GM12878 (cell line): ENCODE results near the gene MED31. TPM values are rescaled to one million over a fixed set of nuclear protein-coding genes. Genes with fewer than 3 reads are reported as not detected.

Source experiments
- ATAC-seq: fragments of 200-7000 bp; cut with Tn5 transposase; 3 replicates; pipeline ENCODE4 v1.9.1; 2020; ENCODE audit warnings: mild to moderate bottlenecking, moderate library complexity
- BruUV-seq: library from RNA; stranded (reverse); fragments of 400-500 nt; replicated peaks from 2 replicates; lab custom pipeline; 2021; lab: Mats Ljungman, UMichigan
- CTCF ChIA-PET: fragments of 300-600 bp; sonication (Branson Sonifier 250); formaldehyde crosslinking; extraction: SDS; loops from one replicate; lab custom pipeline; 2021; ENCODE audit warnings: inconsistent platforms; lab: Yijun Ruan, JAX
- POLR2A ChIA-PET: fragments of 350-600 bp; formaldehyde crosslinking; extraction: SDS; loops from one replicate; lab custom pipeline; 2021; ENCODE audit warnings: inconsistent platforms; lab: Charles Lee
- RAD21 ChIA-PET: fragments of 300-600 bp; sonication (Branson Sonifier 250); formaldehyde crosslinking; loops from one replicate; lab custom pipeline; 2023; ENCODE audit warnings: antibody characterized with exemption; ENCODE audit not compliant: unreplicated experiment; lab: Charles Lee
- SMC1A ChIA-PET: fragments of 300-600 bp; sonication (Branson Sonifier 250); formaldehyde crosslinking; loops from one replicate; lab custom pipeline; 2023; ENCODE audit not compliant: unreplicated experiment, uncharacterized antibody; lab: Charles Lee
- DNase-seq: peaks from one replicate; pipeline ENCODE4 v3.0.0-alpha.2; 2011; ENCODE audit warnings: low read depth, low spot score
- FAIRE-seq: peaks from 3 replicates; lab custom pipeline; 2011; peaks lifted over from hg19 to GRCh38; lab: Jason Lieb, UNC
- H2AFZ ChIP-seq: 2 replicates; pipeline ENCODE4 v1.6.0; 2011; ENCODE audit warnings: low read depth, low read length, control low read depth; ENCODE audit not compliant: control insufficient read depth
- H3K27ac ChIP-seq: 2 replicates; pipeline ENCODE4 v1.5.1; 2011; ENCODE audit warnings: control low read depth; ENCODE audit not compliant: control insufficient read depth, insufficient read depth
- H3K27me3 ChIP-seq, 2 experiments: replicated peaks in 1 of 2; 2 replicates each; pipeline versions ENCODE4 v1.6.0 to v1.6.1; 2011; ENCODE audit warnings: low read length in 1 of 2; ENCODE audit not compliant: control insufficient read depth in 2 of 2, insufficient read depth in 2 of 2
- H3K36me3 ChIP-seq, 2 experiments: 2 replicates each; pipeline ENCODE4 v1.5.1; 2011; ENCODE audit warnings: low read length in 1 of 2; ENCODE audit not compliant: control insufficient read depth in 2 of 2, insufficient read depth in 2 of 2
- H3K4me1 ChIP-seq: 2 replicates; pipeline ENCODE4 v1.6.1; 2011; ENCODE audit warnings: mild to moderate bottlenecking, low read length, moderate library complexity, mixed read lengths; ENCODE audit not compliant: control insufficient read depth, insufficient read depth
- H3K4me2 ChIP-seq: 2 replicates; pipeline ENCODE4 v1.6.0; 2011; ENCODE audit warnings: control low read depth; ENCODE audit not compliant: control insufficient read depth, insufficient read depth
- H3K4me3 ChIP-seq: fragments of 200-600 bp; sonication (generic); 2 replicates; pipeline ENCODE4 v1.5.1; 2016
- H3K79me2 ChIP-seq: 2 replicates; pipeline ENCODE4 v1.6.0; 2011; ENCODE audit warnings: low read length; ENCODE audit not compliant: control insufficient read depth, insufficient read depth
- H3K9ac ChIP-seq: 2 replicates; pipeline ENCODE4 v1.8.0; 2011; ENCODE audit warnings: low read length, control low read depth, mixed read lengths; ENCODE audit not compliant: control insufficient read depth, insufficient read depth
- H3K9me3 ChIP-seq: replicated peaks from 3 replicates; pipeline ENCODE4 v1.5.1; 2011; ENCODE audit warnings: mild to moderate bottlenecking, low read length; ENCODE audit not compliant: control insufficient read depth, insufficient read depth
- H4K20me1 ChIP-seq: 2 replicates; pipeline ENCODE4 v1.6.0; 2011; ENCODE audit not compliant: control insufficient read depth, insufficient read depth
- CHD4 ChIP-seq: fragments of 200-600 bp; sonication (generic); IDR thresholded peaks from 2 replicates; pipeline ENCODE4 v1.6.1; 2016; ENCODE audit warnings: mild to moderate bottlenecking
- ESRRA ChIP-seq: IDR thresholded peaks from 2 replicates; pipeline ENCODE4 v1.6.1; 2012; ENCODE audit warnings: mild to moderate bottlenecking, low read length, improper control_type of control experiment
- GATAD2B ChIP-seq: fragments of 450-650 bp; conservative IDR thresholded peaks from 2 replicates; pipeline ENCODE4 v1.6.1; 2017; ENCODE audit warnings: low read depth, mild to moderate bottlenecking, moderate library complexity
- NFYA ChIP-seq: IDR thresholded peaks from 2 replicates; pipeline ENCODE4 v1.6.1; 2011; ENCODE audit warnings: low read depth, mild to moderate bottlenecking, low read length, improper control_type of control experiment, borderline replicate concordance
- NR2C1 ChIP-seq: fragments of 450-650 bp; IDR thresholded peaks from 2 replicates; pipeline ENCODE4 v1.6.1; 2017; ENCODE audit warnings: antibody characterized with exemption, mild to moderate bottlenecking, moderate library complexity
- POLR2A ChIP-seq: IDR thresholded peaks from 2 replicates; pipeline ENCODE4 v1.6.1; 2011; ENCODE audit warnings: low read depth, mild to moderate bottlenecking, low read length
- RAD51 ChIP-seq: fragments of 450-650 bp; IDR thresholded peaks from 2 replicates; pipeline ENCODE4 v1.6.1; 2016; ENCODE audit warnings: moderate library complexity, mild to moderate bottlenecking, inconsistent platforms
- SMAD1 ChIP-seq: fragments of 450-650 bp; IDR thresholded peaks from 2 replicates; pipeline ENCODE4 v1.6.1; 2018; ENCODE audit warnings: mild to moderate bottlenecking, low read depth; ENCODE audit not compliant: partially characterized antibody
- SREBF1 ChIP-seq: IDR thresholded peaks from 2 replicates; pipeline ENCODE4 v1.6.1; 2012; ENCODE audit warnings: mild to moderate bottlenecking, low read length
- SREBF2 ChIP-seq: IDR thresholded peaks from 2 replicates; pipeline ENCODE4 v1.6.1; 2012; ENCODE audit warnings: mild to moderate bottlenecking, low read length
- SUZ12 ChIP-seq: fragments of 200-600 bp; sonication (generic); IDR thresholded peaks from one replicate; pipeline ENCODE4 v1.6.1; 2018; ENCODE audit warnings: antibody characterized with exemption, mild to moderate bottlenecking; ENCODE audit not compliant: unreplicated experiment
- ZNF207 ChIP-seq: fragments of 450-650 bp; IDR thresholded peaks from 2 replicates; pipeline ENCODE4 v1.6.1; 2014; ENCODE audit warnings: antibody characterized with exemption, mild to moderate bottlenecking, borderline replicate concordance
- ZNF384 ChIP-seq: IDR thresholded peaks from 2 replicates; pipeline ENCODE4 v1.6.1; 2012; ENCODE audit warnings: low read depth, mild to moderate bottlenecking, low read length, improper control_type of control experiment, borderline replicate concordance
- in situ Hi-C: fragments of 300-500 bp; cut with MboI; formaldehyde crosslinking; loops from 9 replicates; pipeline ENCODE4 v1.14.3; 2018; ENCODE audit warnings: mixed read lengths
- intact Hi-C: fragments of 100-400 bp; cut with micrococcal nuclease; formaldehyde crosslinking; loops from one replicate; pipeline ENCODE4 v1.14.2; 2022; ENCODE audit not compliant: unreplicated experiment
- polyA plus RNA-seq, 11 experiments: library from polyadenylated mRNA; depleted of rRNA in 4 of 11; unstranded in 6 of 11; stranded (reverse) in 5 of 11; fragments of >200 nt; fragmentation: Nextera tagmentation in 4 of 11; fragmentation: Illumina TruSeq in 1 of 11; extraction: Ambion mirVana in 4 of 11; extraction: Trizol in 1 of 11; gene quantifications; 1 replicate in 1 of 11; 2 replicates in 10 of 11; pipeline versions ENCODE4 v1.2.1 to v1.2.3, GENCODE V29; 2011 to 2016; ENCODE audit warnings: inconsistent platforms in 2 of 11, missing spikeins in 2 of 11, low read depth in 1 of 11
- total RNA-seq, 4 experiments: library from RNA; depleted of rRNA in 3 of 4; stranded (reverse); fragments of >200 nt in 3 of 4; fragmentation: Illumina TruSeq in 1 of 4; extraction: Trizol in 1 of 4; gene quantifications; 2 replicates each; pipeline versions ENCODE4 v1.2.1 to v1.2.3, GENCODE V29; 2013 to 2021
- TF ChIP-seq, protein P1 (sequence below): fragments of 450-650 bp; IDR thresholded peaks from 2 replicates; pipeline ENCODE4 v1.6.1; 2017; ENCODE audit warnings: mild to moderate bottlenecking
- TF ChIP-seq, protein P2 (sequence below): fragments of 450-650 bp; IDR thresholded peaks from 2 replicates; pipeline ENCODE4 v1.6.1; 2017; ENCODE audit warnings: borderline replicate concordance

Gene MED31
- total and polyA plus RNA-seq, 10 of the 15 experiments (the other 5 are each of a cell fraction or from before 2014, with no cell fraction given): 14.4 to 71.1 (median 34.6) TPM

DNA sequence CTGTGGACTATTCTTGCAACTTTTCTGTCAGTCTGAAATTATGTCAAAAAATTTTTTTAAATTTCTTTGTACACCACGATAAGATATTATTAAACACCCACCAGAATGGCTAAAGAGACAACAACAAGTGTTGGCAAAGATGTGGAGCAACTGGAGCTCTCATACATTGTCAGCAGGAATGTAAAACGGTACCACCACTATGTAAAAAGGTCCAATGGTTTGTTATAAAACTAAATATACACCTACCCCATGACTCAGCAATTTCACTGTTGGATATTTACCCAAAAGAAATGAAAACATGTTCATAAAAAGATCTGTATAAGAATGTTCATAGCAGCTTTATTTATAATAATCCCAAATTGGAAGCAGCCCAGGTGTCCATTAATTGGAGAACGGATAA is 18.1 kb downstream of the MED31 start (continued):
- TF ChIP-seq ZNF384 (no peak), ESRRA (no peak)

DNA sequence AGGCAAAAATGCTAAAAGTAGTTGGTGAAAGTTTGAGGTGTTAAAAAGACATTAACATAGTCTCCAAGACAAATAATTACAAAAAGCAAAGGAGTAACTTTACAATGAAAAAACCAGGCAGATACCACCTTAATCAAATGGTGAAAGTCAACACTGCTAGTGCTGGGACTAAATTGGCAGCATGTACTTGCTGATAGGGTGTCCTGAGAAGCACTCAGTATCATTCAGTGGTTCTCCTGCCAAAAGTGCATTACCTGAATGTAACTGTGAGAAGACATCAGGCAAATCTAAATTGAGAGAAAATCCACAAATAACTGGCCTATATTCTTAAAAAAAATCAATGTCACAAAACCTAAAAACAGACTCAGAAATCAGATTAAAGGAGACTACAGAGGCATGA is 18.9 kb downstream of the MED31 start:
- POLR2A ChIA-PET: no interaction called here
- no peak overlapping the region for H3K27ac ChIP-seq
- no peak overlapping the region for H3K4me2 ChIP-seq
- DNase-seq (no peak), FAIRE-seq (no peak), ATAC-seq (no peak)
- no TSS peak for BruUV-seq
- H3K4me3 ChIP-seq: no peak overlapping the region
- SMC1A ChIA-PET: no interaction called here
- H3K4me1 ChIP-seq: no peaks in the 10 kb centered on the region
- peaks cover 2 to 8% of the 10 kb centered on the region in 2 experiments for H3K36me3 ChIP-seq
- RAD21 ChIA-PET: no interaction called here
- no peak overlapping the region for H3K9ac ChIP-seq
- no peaks in the 10 kb centered on the region; the same call in 2 of the 3 replicates for H3K9me3 ChIP-seq
- CTCF ChIA-PET: no interaction called here
- TF ChIP-seq SUZ12 (no peak), CHD4 (no peak), SREBF1 (no peak), NR2C1 (no peak), SREBF2 (no peak), GATAD2B (no peak), NFYA (no peak), ZNF207 (no peak), POLR2A (no peak), RAD51 (no peak), SMAD1 (no peak)
- TF ChIP-seq, protein P1, sequence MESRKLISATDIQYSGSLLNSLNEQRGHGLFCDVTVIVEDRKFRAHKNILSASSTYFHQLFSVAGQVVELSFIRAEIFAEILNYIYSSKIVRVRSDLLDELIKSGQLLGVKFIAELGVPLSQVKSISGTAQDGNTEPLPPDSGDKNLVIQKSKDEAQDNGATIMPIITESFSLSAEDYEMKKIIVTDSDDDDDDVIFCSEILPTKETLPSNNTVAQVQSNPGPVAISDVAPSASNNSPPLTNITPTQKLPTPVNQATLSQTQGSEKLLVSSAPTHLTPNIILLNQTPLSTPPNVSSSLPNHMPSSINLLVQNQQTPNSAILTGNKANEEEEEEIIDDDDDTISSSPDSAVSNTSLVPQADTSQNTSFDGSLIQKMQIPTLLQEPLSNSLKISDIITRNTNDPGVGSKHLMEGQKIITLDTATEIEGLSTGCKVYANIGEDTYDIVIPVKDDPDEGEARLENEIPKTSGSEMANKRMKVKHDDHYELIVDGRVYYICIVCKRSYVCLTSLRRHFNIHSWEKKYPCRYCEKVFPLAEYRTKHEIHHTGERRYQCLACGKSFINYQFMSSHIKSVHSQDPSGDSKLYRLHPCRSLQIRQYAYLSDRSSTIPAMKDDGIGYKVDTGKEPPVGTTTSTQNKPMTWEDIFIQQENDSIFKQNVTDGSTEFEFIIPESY: no peak
- TF ChIP-seq, protein P2, sequence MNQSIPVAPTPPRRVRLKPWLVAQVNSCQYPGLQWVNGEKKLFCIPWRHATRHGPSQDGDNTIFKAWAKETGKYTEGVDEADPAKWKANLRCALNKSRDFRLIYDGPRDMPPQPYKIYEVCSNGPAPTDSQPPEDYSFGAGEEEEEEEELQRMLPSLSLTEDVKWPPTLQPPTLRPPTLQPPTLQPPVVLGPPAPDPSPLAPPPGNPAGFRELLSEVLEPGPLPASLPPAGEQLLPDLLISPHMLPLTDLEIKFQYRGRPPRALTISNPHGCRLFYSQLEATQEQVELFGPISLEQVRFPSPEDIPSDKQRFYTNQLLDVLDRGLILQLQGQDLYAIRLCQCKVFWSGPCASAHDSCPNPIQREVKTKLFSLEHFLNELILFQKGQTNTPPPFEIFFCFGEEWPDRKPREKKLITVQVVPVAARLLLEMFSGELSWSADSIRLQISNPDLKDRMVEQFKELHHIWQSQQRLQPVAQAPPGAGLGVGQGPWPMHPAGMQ: no peak
- intact Hi-C loops (no loop called here), in situ Hi-C loops (no loop called here)
- no peaks in the 10 kb centered on the region for H3K27me3 ChIP-seq
- no peaks in the 10 kb centered on the region for H4K20me1 ChIP-seq
- no peaks in the 10 kb centered on the region for H3K79me2 ChIP-seq
- no peak overlapping the region for H2AFZ ChIP-seq
